Epithelial cell of esophagus (primary cell): ENCODE results near the gene COX5A.
A peak's percentile ranks its signal among the peaks of the same experiment; 100 is the strongest.
"Not testable (repeated sequence)": the region's sequence is repeated elsewhere in the genome, so short reads cannot be mapped to it uniquely, and the experiment has no call there.

Experiments
- DNase-seq: peaks from one replicate; pipeline ENCODE4 v3.0.0; 2010; ENCODE audit warnings: low read depth
- H3K4me3 ChIP-seq: 2 replicates; pipeline ENCODE4 v1.5.1; 2011; ENCODE audit warnings: mild to moderate bottlenecking, low read length, control low read depth
- TF ChIP-seq, protein P1 (sequence below): IDR thresholded peaks from 2 replicates; pipeline ENCODE4 v1.5.1; 2011; ENCODE audit warnings: low read depth, mild to moderate bottlenecking, low read length, control low read depth, inconsistent platforms; ENCODE audit not compliant: insufficient read depth; ENCODE audit errors: missing control alignments

COX5A gene

DNA sequence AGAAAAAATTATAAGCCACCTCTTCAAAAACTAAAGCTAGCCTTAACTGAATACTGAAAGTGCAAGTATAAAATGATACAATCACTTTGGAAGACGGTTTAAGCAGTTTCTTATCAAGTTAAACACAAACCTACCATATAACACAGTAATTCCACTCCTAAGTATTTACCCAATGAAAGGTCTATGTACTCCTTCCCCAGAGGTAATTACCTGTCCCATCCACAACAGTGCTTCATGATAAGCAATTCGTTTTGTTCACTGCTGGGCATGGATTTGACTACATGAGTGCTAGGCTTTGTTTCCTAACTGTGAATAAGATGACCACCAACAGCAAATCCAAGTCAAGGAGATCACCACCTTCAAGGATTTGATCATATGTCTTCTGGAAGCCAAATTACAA is 4.3 kb downstream of the COX5A start:
- no peak for DNase-seq
- TF ChIP-seq, protein P1, sequence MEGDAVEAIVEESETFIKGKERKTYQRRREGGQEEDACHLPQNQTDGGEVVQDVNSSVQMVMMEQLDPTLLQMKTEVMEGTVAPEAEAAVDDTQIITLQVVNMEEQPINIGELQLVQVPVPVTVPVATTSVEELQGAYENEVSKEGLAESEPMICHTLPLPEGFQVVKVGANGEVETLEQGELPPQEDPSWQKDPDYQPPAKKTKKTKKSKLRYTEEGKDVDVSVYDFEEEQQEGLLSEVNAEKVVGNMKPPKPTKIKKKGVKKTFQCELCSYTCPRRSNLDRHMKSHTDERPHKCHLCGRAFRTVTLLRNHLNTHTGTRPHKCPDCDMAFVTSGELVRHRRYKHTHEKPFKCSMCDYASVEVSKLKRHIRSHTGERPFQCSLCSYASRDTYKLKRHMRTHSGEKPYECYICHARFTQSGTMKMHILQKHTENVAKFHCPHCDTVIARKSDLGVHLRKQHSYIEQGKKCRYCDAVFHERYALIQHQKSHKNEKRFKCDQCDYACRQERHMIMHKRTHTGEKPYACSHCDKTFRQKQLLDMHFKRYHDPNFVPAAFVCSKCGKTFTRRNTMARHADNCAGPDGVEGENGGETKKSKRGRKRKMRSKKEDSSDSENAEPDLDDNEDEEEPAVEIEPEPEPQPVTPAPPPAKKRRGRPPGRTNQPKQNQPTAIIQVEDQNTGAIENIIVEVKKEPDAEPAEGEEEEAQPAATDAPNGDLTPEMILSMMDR, result no peak
- no peak overlapping the region for H3K4me3 ChIP-seq

DNA sequence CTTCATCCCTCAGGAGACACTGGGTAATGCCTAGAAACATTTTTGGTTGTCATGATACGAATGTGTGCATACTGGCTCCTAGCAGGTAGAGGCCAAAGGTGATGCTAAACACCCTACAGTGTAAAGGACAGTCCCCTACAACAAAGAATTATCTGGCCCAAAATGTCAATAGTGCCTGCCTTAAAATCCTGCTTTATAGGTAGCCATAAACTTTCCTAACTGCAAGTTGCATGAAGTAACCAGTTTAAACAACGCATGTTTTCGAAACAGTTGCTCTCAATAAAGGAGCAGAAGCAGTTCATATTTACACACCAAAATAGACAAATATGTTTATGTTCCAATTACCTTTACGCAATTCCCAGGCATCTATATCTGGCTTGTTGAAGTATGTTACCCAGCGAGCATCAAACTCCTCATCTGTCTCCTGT is 9.1 kb downstream of the COX5A start:
- no peak overlapping the region for H3K4me3 ChIP-seq
- TF ChIP-seq, protein P1, result no peak
- DNase-seq, result no peak

DNA sequence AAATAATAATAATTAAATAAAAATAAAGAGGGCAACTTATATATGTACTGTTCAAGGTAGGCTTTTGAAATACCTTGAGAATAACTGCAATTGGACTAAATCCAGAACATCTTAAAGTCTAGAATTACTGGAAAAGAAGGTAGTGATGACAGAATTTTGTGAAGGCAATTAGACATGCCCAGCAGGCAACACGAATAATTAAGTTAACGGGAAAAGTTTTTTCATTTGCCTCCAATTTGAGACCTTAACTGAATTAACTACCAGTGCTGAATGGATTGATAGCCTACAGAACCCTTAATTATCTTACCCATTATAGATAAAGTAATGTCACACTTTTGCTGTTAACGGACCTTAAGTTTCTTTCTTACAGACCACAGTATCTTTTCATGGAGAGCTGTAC is 13.3 kb downstream of the COX5A start:
- H3K4me3 ChIP-seq, result no peak overlapping the region
- no peak for DNase-seq

DNA sequence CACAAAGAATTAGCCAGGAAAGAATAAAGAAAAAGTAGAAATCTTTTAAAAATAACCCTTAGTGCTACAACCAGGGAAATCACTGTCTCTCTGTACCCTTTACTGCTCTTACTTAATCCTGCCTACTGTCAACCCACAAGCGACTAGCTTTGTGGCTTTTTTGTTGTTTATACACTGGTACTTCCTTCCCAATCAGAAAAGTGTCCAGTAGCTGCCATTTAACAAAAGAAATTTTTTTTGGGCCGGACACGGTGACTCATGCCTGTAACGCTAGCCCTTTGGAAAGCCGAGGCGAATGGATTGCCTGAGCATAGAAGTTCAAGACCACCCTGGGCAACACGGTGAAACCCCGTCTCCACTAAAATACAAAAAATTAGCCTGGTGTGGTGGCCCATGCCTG is 17.4 kb downstream of the COX5A start:
- TF ChIP-seq, protein P1, result no peak
- no peak overlapping the region for H3K4me3 ChIP-seq
- no peak for DNase-seq

More for the DNA sequence above, 13.3 kb downstream of the COX5A start:
- TF ChIP-seq, protein P1, result no peak

DNA sequence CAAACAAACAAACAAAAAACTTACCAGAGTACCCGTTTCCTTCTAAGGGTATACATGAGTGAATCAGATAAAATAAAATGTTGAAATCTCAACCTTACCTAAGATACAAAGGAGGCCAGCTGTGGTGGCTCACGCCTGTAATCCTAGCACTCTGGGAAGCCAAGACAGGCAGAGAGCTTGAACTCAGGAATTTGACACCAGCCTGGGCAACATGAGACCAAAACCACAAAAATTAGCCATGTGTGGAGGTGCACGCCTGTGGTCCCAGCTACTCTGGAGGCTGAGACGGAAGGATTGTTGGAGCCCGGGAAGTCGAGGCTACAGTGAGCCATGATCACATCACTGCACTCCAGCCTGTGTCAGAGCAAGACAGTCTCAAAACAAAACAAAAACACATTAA is 20.2 kb downstream of the COX5A start:
- TF ChIP-seq, protein P1, result no peak
- DNase-seq, result no peak
- no peak overlapping the region for H3K4me3 ChIP-seq

DNA sequence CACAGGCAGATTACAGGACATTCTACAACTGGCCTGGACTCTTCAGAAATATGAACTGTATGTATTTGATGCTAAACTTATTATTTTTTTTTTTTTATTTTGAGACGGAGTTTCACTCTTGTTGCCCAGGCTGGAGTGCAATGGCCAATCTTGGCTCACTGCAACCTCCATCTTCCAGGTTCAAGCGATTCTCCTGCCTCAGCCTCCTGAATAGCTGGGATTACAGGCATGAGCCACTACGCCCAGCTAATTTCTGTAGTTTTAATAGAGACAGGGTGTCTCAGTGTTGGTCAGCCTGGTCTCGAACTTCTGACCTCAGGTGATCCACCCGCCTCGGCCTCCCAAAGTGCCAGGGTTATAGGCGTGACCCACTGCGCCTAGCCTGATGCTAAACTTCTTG is 24.1 kb downstream of the COX5A start:
- DNase-seq, H3K4me3 ChIP-seq: not testable (repeated sequence)

DNA sequence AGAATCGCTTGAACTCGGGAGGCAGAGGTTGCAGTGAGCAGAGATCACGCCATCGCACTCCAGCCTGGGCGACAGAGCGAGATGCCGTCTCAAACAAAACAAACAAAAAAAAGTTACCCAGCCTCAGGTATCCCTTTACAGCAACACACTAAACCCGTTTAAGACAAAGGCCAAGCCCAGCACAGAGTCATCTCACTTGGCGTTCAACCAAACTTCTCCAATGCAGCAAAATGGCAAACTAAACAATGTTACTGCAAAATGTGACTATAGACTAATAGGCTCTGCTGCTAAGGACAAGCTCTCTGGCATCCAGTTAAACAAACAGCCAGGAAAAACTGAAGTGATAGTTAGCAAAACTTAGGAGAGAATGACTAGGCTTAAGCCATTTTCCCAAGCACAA is 24.8 kb downstream of the COX5A start:
- peak; percentile 41 for DNase-seq
- TF ChIP-seq, protein P1, result no peak
- no peak overlapping the region for H3K4me3 ChIP-seq

DNA sequence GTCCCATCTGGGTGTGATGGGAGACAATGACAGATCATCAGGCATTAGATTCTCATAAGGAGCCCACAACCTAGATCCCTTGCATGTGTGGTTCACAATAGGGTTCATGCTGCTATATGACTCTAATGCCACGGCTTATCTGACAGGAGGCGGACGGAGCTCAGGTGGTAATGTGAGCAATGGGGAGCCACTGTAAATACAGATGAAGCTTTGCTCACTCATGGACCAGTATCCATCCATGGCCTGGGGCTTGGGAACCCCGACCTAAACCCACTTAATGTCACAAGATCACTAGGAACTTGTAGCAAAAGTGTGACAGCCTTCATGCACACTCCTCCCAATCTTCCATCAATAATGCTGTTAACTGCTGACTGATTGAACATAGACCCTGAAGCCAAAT is 29.2 kb downstream of the COX5A start:
- TF ChIP-seq, protein P1, result no peak
- no peak for DNase-seq
- H3K4me3 ChIP-seq, result no peak overlapping the region
